NCI-H146 treated with DMSO at 0.1 percent for 48 hours (cell line): ENCODE results near the gene ACP3.
A peak's percentile ranks its signal among the peaks of the same experiment; 100 is the strongest.

Source experiments
- DNase-seq: peaks from one replicate; lab custom pipeline; 2025; ENCODE audit not compliant: unreplicated experiment; lab: John Stamatoyannopoulos, UW

The ACP3 gene

GRCh38 chr3:132404276-132404675 lies 87.1 kb downstream of the ACP3 start:
- no peak for DNase-seq

DNA sequence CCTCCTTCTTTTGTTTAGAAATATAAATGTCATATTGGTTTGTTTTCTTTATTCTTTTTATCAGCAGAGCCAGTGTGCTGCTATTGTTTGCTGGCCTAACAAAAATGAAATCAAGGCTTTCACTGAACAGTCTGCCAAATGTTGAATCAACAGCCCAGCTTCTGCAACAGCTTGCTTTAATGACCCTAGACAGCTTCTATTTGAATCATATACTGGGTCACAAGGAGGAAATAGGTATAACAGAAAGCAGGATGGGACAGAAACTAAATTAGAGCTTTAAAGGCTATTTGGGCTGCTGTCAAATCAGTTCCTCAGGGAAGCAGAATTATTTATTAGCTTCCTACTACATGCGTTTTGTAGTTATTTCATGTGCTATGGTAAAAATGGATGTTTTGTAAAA lies 88.0 kb downstream of the ACP3 start:
- DNase-seq = peak; percentile 47

DNA sequence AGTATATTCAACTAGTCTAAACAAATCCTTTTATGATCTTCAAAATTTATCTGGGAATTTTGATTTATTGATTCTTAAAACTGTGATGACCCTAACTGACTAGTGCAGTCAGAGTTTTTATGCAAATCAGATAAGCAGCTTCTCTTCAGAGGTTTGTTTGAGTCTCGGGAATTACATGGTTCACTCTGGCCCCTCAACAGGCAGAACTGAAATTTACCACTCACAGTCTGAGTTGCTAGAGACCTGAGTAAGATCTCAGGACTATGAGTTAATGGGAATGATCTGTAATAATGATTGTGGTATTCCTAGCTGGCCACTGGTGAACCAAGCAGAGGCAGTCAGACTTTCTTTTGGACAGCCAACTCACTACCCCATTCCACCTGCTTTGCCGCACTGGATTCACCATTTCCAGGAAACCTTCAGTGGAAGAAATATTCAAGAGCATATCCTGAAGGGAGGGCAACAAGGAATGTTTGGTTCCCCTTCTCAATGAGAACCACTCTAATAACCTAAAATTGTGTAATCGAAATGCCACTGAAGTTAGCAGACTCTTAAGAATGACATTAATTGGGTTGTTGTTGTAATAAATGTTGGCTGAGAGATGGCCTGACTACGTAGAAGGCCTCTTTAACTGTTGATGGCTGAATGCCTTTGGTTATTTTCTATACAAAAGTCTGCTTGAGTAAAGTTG lies 88.5 kb downstream of the ACP3 start:
- DNase-seq = no peak

- DNase-seq = no peak
Observed at GRCh38 chr3:132406587-132406986, 89.4 kb downstream of the ACP3 start.

DNA sequence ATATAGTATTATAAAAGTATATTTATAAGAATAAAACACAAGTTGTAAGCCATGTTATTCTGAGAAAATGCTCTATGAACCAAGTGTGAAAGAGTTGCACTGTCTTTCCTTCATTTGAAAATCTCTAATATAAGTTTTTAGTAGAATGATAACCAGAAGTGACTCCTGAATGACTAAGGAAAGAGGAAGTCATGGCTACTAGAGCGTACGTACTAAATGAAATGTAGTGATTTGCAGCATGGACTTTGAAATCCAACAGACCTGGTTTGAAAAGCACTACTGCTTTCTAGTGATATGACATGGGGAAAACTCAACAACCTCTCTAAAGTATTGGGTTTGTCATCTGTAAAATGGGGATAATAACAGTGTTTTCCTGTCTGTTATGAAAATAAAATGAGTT lies 89.8 kb downstream of the ACP3 start:
- DNase-seq = no peak
